WTC11 (cell line): ENCODE data around the gene PRPF8. TPM values are rescaled to one million over a fixed set of nuclear protein-coding genes. Genes with fewer than 3 reads are reported as not detected.
A peak's percentile ranks its signal among the peaks of the same experiment; 100 is the strongest.

Source experiments
- CDX4 ChIP-seq: fragments of 250-450 bp; sonication (Bioruptor Pico); IDR thresholded peaks from 2 replicates; pipeline ENCODE4 v1.9.0; 2021; ENCODE audit warnings: moderate library complexity, mild to moderate bottlenecking, inconsistent platforms, borderline replicate concordance
- CREB1 ChIP-seq: sonication (generic); formaldehyde crosslinking; IDR thresholded peaks from 2 replicates; pipeline ENCODE4 v1.8.0; 2023; ENCODE audit warnings: mild to moderate bottlenecking, missing genetic modification reagents
- CREM ChIP-seq: sonication (generic); formaldehyde crosslinking; IDR thresholded peaks from 2 replicates; pipeline ENCODE4 v1.8.1; 2022; ENCODE audit warnings: mild to moderate bottlenecking, missing genetic modification reagents, moderate library complexity
- CTCF ChIP-seq: fragments of 200-600 bp; IDR thresholded peaks from 2 replicates; pipeline ENCODE4 v1.8.0; 2022; ENCODE audit warnings: antibody characterized with exemption
- ETV6 ChIP-seq: sonication (generic); formaldehyde crosslinking; IDR thresholded peaks from 2 replicates; pipeline ENCODE4 v1.8.1; 2022; ENCODE audit warnings: mild to moderate bottlenecking, missing genetic modification reagents
- FOXP1 ChIP-seq: sonication (generic); formaldehyde crosslinking; IDR thresholded peaks from 2 replicates; pipeline ENCODE4 v1.8.0; 2022; ENCODE audit warnings: missing genetic modification reagents, mild to moderate bottlenecking, moderate library complexity, borderline replicate concordance
- GTF2I ChIP-seq: fragments of 250-450 bp; sonication (Bioruptor Pico); conservative IDR thresholded peaks from 2 replicates; pipeline ENCODE4 v1.4.0; 2021; ENCODE audit warnings: mild to moderate bottlenecking
- IRF2 ChIP-seq: sonication (generic); formaldehyde crosslinking; IDR thresholded peaks from 2 replicates; pipeline ENCODE4 v1.8.0; 2022; ENCODE audit warnings: low read depth, missing genetic modification reagents, borderline replicate concordance
- KAT7 ChIP-seq: sonication (generic); formaldehyde crosslinking; IDR thresholded peaks from 2 replicates; pipeline ENCODE4 v1.8.1; 2023; ENCODE audit warnings: missing genetic modification reagents, mild to moderate bottlenecking, borderline replicate concordance
- OVOL2 ChIP-seq: fragments of 250-450 bp; sonication (Bioruptor Pico); IDR thresholded peaks from 2 replicates; pipeline ENCODE4 v1.9.0; 2021; ENCODE audit warnings: mild to moderate bottlenecking, borderline replicate concordance
- RELA ChIP-seq: sonication (generic); formaldehyde crosslinking; IDR thresholded peaks from 2 replicates; pipeline ENCODE4 v1.8.1; 2022; ENCODE audit warnings: missing genetic modification reagents, mild to moderate bottlenecking, borderline replicate concordance
- SOX15 ChIP-seq: fragments of 250-450 bp; sonication (Bioruptor Pico); IDR thresholded peaks from 2 replicates; pipeline ENCODE4 v1.9.0; 2021; ENCODE audit warnings: mild to moderate bottlenecking
- TCF7 ChIP-seq: sonication (generic); formaldehyde crosslinking; IDR thresholded peaks from 2 replicates; pipeline ENCODE4 v1.8.0; 2022; ENCODE audit warnings: mild to moderate bottlenecking, low read depth, missing genetic modification reagents, moderate library complexity
- TEAD4 ChIP-seq: sonication (generic); formaldehyde crosslinking; IDR thresholded peaks from 2 replicates; pipeline ENCODE4 v1.8.0; 2022; ENCODE audit warnings: mild to moderate bottlenecking, missing genetic modification reagents
- USF2 ChIP-seq: sonication (generic); formaldehyde crosslinking; IDR thresholded peaks from 2 replicates; pipeline ENCODE4 v1.8.1; 2023; ENCODE audit warnings: mild to moderate bottlenecking, missing genetic modification reagents, moderate library complexity
- ZNF232 ChIP-seq: sonication (generic); formaldehyde crosslinking; IDR thresholded peaks from 2 replicates; pipeline ENCODE4 v1.8.0; 2022; ENCODE audit warnings: mild to moderate bottlenecking, missing genetic modification reagents
- ZNF263 ChIP-seq: sonication (generic); formaldehyde crosslinking; IDR thresholded peaks from 2 replicates; pipeline ENCODE4 v1.8.1; 2022; ENCODE audit warnings: low read depth, mild to moderate bottlenecking, moderate library complexity, missing genetic modification reagents
- ZNF317 ChIP-seq: sonication (generic); formaldehyde crosslinking; IDR thresholded peaks from 2 replicates; pipeline ENCODE4 v1.8.1; 2023; ENCODE audit warnings: low read depth, mild to moderate bottlenecking, moderate library complexity, missing genetic modification reagents, borderline replicate concordance
- ZNF512 ChIP-seq: sonication (generic); formaldehyde crosslinking; IDR thresholded peaks from 2 replicates; pipeline ENCODE4 v1.8.1; 2022; ENCODE audit warnings: missing genetic modification reagents, borderline replicate concordance
- total RNA-seq: library from RNA; stranded (reverse); gene quantifications from 3 replicates; pipeline ENCODE4 v1.2.3, GENCODE V29; 2021
- TF ChIP-seq, protein P1 (sequence below): sonication (generic); formaldehyde crosslinking; IDR thresholded peaks from 2 replicates; pipeline ENCODE4 v1.8.1; 2022; ENCODE audit warnings: low read depth, missing genetic modification reagents, borderline replicate concordance
- TF ChIP-seq, protein P2 (sequence below): fragments of 250-450 bp; sonication (Bioruptor Pico); IDR thresholded peaks from 2 replicates; pipeline ENCODE4 v1.9.0; 2021; ENCODE audit warnings: mild to moderate bottlenecking
- TF ChIP-seq, protein P3 (sequence below): sonication (generic); formaldehyde crosslinking; IDR thresholded peaks from 2 replicates; pipeline ENCODE4 v1.8.0; 2022; ENCODE audit warnings: mild to moderate bottlenecking, missing genetic modification reagents
- TF ChIP-seq, protein P4 (sequence below): sonication (generic); formaldehyde crosslinking; conservative IDR thresholded peaks from 2 replicates; pipeline ENCODE4 v1.8.1; 2023; ENCODE audit warnings: mild to moderate bottlenecking, low read depth, missing genetic modification reagents, moderate library complexity
- TF ChIP-seq, protein P5 (sequence below): sonication (generic); formaldehyde crosslinking; IDR thresholded peaks from 2 replicates; pipeline ENCODE4 v1.8.1; 2023; ENCODE audit warnings: mild to moderate bottlenecking, missing genetic modification reagents

PRPF8 gene
- total RNA-seq, 1 experiment from 2014 or later, result 388 TPM

DNA sequence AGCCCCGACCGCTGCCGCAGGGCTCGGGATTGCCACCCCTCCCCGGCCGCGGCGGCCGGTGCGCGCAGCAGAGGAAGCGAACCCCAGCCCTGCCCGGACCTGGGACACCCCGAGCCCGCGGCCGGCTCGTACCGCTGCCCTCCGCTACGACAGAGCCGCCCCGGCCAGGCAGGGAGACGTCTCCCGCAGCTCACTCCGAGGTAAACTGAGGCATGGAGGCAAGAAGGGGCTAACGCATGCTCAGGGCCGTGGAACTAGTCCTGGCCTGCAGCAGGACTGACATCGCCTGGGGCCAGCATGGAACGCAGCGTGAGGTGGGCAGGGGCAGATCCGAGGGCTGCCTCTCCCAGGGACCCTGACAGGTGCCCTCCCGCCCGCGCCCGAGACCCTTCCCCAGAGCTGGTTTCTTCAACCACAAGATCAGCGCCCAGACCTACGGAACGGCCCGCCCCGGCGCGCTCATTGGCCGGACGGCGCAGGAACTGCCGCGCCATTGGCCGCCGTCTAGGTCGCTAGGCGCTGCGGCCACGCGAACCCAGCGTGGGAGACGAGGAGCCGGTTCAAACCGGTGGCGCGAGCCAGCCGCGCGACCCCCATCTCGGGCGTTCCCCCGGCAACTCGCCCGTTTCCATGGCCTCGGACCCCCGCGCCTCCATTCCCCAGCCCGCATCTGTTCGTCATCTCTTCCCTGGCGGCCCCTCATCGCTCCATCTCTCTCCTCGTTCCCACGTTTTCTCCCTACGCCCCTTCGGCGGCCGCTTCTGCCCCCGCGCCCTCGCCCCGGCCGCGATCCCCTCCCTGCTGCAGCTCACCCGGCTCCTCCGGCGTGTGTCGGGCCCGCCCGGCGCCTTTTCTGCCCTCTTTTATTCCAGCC lies 56.4 kb downstream of the PRPF8 start, which contains the start of gene SLC43A2 (continued):
- no peak for TF ChIP-seq SOX15
- TF ChIP-seq USF2 (CRISPR knock-in tag), result no peak
- TF ChIP-seq CDX4 (CRISPR knock-in tag), result no peak
- no peak for TF ChIP-seq ZNF263 (CRISPR knock-in tag)
- TF ChIP-seq, protein P1, sequence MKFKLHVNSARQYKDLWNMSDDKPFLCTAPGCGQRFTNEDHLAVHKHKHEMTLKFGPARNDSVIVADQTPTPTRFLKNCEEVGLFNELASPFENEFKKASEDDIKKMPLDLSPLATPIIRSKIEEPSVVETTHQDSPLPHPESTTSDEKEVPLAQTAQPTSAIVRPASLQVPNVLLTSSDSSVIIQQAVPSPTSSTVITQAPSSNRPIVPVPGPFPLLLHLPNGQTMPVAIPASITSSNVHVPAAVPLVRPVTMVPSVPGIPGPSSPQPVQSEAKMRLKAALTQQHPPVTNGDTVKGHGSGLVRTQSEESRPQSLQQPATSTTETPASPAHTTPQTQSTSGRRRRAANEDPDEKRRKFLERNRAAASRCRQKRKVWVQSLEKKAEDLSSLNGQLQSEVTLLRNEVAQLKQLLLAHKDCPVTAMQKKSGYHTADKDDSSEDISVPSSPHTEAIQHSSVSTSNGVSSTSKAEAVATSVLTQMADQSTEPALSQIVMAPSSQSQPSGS (CRISPR knock-in tag), result no peak
- TF ChIP-seq CREB1 (CRISPR knock-in tag), result no peak
- no peak for TF ChIP-seq FOXP1 (CRISPR knock-in tag)
- no peak for TF ChIP-seq IRF2 (CRISPR knock-in tag)
- TF ChIP-seq TEAD4 (CRISPR knock-in tag), result no peak
- no peak for TF ChIP-seq CTCF
- no peak for TF ChIP-seq TCF7
- TF ChIP-seq ZNF317 (CRISPR knock-in tag), result no peak
- TF ChIP-seq KAT7 (CRISPR knock-in tag), result 0 out of 2 replicates have a peak, but pooled peaks have one; percentile 73
- TF ChIP-seq, protein P2, sequence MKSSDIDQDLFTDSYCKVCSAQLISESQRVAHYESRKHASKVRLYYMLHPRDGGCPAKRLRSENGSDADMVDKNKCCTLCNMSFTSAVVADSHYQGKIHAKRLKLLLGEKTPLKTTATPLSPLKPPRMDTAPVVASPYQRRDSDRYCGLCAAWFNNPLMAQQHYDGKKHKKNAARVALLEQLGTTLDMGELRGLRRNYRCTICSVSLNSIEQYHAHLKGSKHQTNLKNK (CRISPR knock-in tag), result no peak
- TF ChIP-seq ETV6, result peak; percentile 30; the same call in 1 of the 2 replicates
- TF ChIP-seq ZNF232 (CRISPR knock-in tag), result no peak
- TF ChIP-seq, protein P3, sequence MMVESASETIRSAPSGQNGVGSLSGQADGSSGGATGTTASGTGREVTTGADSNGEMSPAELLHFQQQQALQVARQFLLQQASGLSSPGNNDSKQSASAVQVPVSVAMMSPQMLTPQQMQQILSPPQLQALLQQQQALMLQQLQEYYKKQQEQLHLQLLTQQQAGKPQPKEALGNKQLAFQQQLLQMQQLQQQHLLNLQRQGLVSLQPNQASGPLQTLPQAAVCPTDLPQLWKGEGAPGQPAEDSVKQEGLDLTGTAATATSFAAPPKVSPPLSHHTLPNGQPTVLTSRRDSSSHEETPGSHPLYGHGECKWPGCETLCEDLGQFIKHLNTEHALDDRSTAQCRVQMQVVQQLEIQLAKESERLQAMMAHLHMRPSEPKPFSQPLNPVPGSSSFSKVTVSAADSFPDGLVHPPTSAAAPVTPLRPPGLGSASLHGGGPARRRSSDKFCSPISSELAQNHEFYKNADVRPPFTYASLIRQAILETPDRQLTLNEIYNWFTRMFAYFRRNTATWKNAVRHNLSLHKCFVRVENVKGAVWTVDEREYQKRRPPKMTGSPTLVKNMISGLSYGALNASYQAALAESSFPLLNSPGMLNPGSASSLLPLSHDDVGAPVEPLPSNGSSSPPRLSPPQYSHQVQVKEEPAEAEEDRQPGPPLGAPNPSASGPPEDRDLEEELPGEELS (CRISPR knock-in tag), result peak; percentile 44; the same call in 1 of the 2 replicates
- TF ChIP-seq, protein P4, sequence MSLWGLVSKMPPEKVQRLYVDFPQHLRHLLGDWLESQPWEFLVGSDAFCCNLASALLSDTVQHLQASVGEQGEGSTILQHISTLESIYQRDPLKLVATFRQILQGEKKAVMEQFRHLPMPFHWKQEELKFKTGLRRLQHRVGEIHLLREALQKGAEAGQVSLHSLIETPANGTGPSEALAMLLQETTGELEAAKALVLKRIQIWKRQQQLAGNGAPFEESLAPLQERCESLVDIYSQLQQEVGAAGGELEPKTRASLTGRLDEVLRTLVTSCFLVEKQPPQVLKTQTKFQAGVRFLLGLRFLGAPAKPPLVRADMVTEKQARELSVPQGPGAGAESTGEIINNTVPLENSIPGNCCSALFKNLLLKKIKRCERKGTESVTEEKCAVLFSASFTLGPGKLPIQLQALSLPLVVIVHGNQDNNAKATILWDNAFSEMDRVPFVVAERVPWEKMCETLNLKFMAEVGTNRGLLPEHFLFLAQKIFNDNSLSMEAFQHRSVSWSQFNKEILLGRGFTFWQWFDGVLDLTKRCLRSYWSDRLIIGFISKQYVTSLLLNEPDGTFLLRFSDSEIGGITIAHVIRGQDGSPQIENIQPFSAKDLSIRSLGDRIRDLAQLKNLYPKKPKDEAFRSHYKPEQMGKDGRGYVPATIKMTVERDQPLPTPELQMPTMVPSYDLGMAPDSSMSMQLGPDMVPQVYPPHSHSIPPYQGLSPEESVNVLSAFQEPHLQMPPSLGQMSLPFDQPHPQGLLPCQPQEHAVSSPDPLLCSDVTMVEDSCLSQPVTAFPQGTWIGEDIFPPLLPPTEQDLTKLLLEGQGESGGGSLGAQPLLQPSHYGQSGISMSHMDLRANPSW (CRISPR knock-in tag), result no peak
- no peak for TF ChIP-seq OVOL2 (CRISPR knock-in tag)
- TF ChIP-seq GTF2I, result no peak
- TF ChIP-seq ZNF512 (CRISPR knock-in tag), result no peak
- TF ChIP-seq, protein P5, sequence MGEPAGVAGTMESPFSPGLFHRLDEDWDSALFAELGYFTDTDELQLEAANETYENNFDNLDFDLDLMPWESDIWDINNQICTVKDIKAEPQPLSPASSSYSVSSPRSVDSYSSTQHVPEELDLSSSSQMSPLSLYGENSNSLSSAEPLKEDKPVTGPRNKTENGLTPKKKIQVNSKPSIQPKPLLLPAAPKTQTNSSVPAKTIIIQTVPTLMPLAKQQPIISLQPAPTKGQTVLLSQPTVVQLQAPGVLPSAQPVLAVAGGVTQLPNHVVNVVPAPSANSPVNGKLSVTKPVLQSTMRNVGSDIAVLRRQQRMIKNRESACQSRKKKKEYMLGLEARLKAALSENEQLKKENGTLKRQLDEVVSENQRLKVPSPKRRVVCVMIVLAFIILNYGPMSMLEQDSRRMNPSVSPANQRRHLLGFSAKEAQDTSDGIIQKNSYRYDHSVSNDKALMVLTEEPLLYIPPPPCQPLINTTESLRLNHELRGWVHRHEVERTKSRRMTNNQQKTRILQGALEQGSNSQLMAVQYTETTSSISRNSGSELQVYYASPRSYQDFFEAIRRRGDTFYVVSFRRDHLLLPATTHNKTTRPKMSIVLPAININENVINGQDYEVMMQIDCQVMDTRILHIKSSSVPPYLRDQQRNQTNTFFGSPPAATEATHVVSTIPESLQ (CRISPR knock-in tag), result no peak
- no peak; the same call in 1 of the 2 replicates for TF ChIP-seq RELA (CRISPR knock-in tag)
- TF ChIP-seq CREM (CRISPR knock-in tag), result no peak
